GM12874 (cell line): Measurements from ENCODE around the gene ALKBH5.

ENCODE experiments used
- TF ChIP-seq, protein P1 (sequence below): IDR thresholded peaks from 2 replicates; pipeline ENCODE4 v1.5.1; 2011; ENCODE audit warnings: low read depth, mild to moderate bottlenecking, control low read depth, low read length, moderate library complexity; ENCODE audit not compliant: insufficient read depth

Gene ALKBH5

DNA sequence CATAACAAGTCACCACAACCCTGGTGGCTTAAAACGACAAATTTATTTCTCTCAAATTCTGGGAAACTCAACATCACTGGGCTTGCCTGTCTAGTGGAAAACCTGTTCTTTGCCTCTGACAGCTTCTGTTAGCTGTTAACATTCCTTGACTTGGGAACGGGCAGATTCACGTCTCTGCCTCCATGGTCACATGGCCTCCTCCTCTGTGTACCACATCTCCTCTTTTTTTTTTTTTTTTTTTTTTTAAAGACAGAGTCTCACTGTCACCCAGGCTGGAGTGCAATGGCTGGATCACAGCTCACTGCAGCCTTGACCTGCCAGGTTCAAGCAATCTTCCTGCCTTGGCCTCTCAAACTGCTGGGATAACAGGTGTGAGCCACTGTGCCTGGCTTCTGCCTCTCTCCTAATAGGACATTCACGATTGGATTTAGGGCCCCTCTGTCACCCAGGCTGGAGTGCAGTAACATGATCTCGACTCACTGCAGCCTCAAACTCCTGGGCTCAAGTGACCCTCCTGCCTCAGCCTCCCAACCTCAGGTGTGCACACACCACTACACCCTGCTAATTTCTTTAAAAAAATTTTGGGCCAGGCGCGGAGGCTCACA lies 30.1 kb downstream of the ALKBH5 start:
- TF ChIP-seq, protein P1, sequence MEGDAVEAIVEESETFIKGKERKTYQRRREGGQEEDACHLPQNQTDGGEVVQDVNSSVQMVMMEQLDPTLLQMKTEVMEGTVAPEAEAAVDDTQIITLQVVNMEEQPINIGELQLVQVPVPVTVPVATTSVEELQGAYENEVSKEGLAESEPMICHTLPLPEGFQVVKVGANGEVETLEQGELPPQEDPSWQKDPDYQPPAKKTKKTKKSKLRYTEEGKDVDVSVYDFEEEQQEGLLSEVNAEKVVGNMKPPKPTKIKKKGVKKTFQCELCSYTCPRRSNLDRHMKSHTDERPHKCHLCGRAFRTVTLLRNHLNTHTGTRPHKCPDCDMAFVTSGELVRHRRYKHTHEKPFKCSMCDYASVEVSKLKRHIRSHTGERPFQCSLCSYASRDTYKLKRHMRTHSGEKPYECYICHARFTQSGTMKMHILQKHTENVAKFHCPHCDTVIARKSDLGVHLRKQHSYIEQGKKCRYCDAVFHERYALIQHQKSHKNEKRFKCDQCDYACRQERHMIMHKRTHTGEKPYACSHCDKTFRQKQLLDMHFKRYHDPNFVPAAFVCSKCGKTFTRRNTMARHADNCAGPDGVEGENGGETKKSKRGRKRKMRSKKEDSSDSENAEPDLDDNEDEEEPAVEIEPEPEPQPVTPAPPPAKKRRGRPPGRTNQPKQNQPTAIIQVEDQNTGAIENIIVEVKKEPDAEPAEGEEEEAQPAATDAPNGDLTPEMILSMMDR = no peak

DNA sequence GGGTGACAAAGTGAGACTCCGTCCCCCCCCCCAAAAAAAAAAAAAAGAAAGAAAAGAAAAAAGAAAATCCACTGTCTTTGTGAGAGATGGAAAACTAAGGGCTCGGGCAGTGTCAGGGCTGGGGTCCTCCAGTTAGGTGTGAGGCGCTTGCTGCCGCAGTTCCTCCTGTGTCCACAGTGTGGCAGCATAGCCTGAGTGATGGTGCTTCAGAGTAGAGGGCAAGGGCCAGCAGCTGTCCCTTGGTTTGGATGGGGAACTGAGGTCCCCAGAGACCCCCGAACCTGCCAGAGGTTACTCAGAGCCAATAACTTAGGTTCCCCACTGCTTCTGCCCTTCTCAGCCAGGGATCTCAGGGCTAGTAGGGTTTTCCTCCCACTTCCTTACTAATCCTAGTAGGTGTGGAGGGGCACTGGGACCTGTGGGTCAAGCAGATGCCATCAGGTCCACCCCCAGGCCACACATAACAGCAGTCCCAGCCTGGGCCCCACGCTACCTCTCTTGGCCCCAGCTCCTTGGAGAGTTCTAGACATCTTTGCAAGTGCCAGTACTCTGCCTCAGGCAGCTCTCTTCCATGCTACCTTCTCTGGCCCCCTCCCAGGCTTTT lies 33.9 kb downstream of the ALKBH5 start:
- TF ChIP-seq, protein P1 = peak; percentile 98

DNA sequence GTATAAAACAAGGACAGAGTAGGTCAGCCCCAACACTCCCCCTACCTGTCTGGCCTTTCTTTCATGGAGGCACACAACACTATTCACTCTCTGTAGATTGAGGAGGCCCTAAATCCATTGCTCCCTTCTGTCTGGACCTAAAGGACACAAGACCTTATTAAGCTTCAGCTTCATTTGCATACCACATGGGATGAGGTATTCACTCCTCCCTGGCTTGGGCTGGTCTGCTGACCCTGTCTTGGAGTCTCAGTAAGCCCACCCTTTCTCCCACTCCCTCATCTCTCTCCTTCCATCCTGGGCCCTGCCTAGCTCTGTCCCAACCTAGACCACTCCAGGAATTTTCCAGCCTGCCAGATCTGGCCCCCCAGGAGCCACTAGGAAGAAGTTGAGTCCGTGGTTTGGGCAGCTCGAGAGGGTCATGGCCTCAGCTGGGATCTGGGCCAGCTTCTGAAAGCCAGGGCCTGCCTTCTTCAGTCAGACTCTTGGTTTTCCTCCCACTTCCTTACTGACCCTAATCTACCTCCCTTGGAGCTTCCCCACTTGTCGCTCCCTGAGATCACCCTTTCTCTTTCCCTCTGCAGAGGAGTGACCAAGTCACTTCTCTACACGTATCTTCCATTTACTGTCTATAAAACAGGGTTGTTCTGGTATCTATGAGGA lies 35.3 kb downstream of the ALKBH5 start:
- TF ChIP-seq, protein P1 = no peak

DNA sequence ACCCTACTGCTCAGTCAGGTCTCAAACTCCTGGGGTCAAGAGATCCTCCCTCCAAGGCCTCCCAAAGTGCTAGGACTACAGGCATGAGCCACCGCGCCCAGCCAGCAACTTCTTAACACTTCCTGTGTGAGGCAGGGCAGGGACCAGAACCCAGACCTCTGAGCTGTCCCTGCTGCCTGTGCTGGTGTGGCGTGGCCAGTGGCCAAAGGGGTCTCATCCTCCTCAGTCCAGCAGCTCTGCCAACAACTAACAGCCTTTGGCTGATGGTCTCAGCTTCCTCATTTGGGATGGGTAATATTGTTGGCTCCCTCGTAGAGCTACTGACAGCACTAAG lies 40.4 kb downstream of the ALKBH5 start:
- TF ChIP-seq, protein P1 = no peak

DNA sequence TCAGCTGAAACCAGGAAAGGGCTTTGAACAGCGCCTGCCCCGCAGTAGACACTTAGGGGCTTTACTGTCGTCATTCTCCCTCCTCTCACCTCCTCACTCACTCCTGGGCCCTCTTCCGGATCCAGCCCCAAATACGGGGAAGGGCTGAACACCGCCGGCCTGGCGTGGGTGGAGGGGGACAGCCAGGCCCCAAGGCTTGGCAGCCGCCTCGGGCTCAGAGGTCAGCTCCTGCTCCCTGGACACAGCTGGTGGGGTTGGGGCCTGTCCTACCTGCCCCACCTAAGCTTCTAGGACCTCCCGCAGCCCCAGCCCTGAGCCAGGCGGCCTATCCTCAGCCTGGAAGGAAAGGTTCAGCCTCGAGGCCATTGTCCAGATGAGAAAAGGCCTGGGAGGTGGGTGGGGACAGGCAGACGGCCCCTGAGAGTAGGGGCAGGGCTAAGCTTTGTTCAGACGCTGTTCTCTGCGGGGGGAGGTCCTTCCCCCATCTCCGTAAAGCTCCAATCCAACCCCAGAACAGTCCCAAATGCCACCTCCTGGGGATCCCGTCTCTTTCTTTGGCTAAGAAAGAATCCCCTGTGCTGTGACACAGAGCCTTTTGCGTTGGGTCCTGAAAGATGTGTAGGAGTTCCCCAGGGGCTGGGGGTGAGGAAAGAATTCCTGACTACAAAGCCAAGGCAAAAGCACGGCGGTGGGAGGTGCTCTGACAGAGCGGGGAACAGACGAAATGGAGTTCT lies 40.9 kb downstream of the ALKBH5 start:
- TF ChIP-seq, protein P1 = no peak

DNA sequence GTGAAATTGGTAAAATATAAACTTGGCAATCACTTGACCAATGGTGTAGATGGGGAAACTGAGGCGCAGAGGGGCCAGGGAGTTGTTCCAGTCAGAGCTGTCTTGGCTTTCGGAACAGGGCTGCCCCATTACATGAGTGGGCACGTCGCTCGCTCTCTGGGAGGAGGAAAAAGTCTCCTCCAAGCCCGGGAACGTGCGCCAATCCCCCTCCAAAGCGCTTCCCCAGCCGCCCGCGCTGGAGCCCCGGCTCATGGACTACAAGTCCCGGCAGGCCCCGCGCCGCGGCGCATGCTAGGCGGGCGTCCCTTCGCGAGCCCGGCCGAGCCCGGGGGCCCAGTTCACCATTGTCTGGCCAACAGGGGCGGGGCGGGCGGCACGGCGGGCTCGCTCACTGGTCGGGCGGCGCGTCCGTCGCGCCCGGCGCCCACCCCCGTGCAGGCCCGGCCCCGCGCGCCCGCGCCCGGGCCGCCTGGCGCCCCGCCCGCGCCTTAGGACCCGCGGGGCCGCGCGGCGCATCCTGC lies 41.6 kb downstream of the ALKBH5 start, which contains the start of gene LLGL1:
LLGL1 (plus strand) TSS at position 515 of the 521 bp plus-strand sequence. CDS start 48 bp downstream, outside the sequence.
- TF ChIP-seq, protein P1 = no peak
